Common myeloid progenitor, CD34-positive (primary cell): ENCODE measurements around the gene ISYNA1.

Source experiments
- CTCF ChIA-PET: fragments of 350-600 bp; sonication (Branson Sonifier 250); formaldehyde crosslinking; loops from one replicate; lab custom pipeline; 2021; ENCODE audit warnings: antibody characterized with exemption; lab: Charles Lee
- POLR2A ChIA-PET: fragments of 350-600 bp; sonication (Branson Sonifier 250); formaldehyde crosslinking; loops from one replicate; lab custom pipeline; 2021; ENCODE audit warnings: antibody characterized with exemption; lab: Charles Lee
- DNase-seq, 3 donors: peaks; one replicate each; pipeline versions ENCODE4 v3.0.0 to v3.0.0-alpha.2; 2013
- H3K27ac ChIP-seq, 2 experiments: 1 replicate in 1 of 2; 2 replicates in 1 of 2; pipeline ENCODE4 v1.7.0; 2013; ENCODE audit warnings: inconsistent platforms in 2 of 2, low read length in 2 of 2, mild to moderate bottlenecking in 2 of 2, low read depth in 1 of 2, moderate library complexity in 1 of 2; ENCODE audit not compliant: severe bottlenecking in 2 of 2, insufficient read depth in 1 of 2, poor library complexity in 1 of 2
- H3K27me3 ChIP-seq, 5 experiments: replicated peaks in 2 of 5; 1 replicate in 3 of 5; 2 replicates in 2 of 5; pipeline versions ENCODE4 v1.6.1 to v1.7.0; 2013; ENCODE audit warnings: low read length in 4 of 5, mild to moderate bottlenecking in 2 of 5, moderate library complexity in 2 of 5, inconsistent platforms in 1 of 5; ENCODE audit not compliant: insufficient read depth in 5 of 5, control insufficient read depth in 4 of 5
- H3K36me3 ChIP-seq, 4 experiments: 1 replicate in 2 of 4; 2 replicates in 2 of 4; pipeline versions ENCODE4 v1.6.1 to v1.7.0; 2013; ENCODE audit warnings: low read length in 3 of 4, control low read depth in 1 of 4, mild to moderate bottlenecking in 1 of 4; ENCODE audit not compliant: control insufficient read depth in 4 of 4, insufficient read depth in 4 of 4
- H3K4me1 ChIP-seq, 4 experiments: 1 replicate in 3 of 4; 2 replicates in 1 of 4; pipeline versions ENCODE4 v1.6.1 to v1.7.1; 2013; ENCODE audit warnings: low read length in 3 of 4, mild to moderate bottlenecking in 3 of 4, control low read depth in 1 of 4, inconsistent platforms in 1 of 4, moderate library complexity in 1 of 4; ENCODE audit not compliant: control insufficient read depth in 4 of 4, insufficient read depth in 4 of 4; ENCODE audit errors: control extremely low read depth in 1 of 4
- H3K4me3 ChIP-seq, 7 experiments: 1 replicate in 4 of 7; 2 replicates in 3 of 7; pipeline versions ENCODE4 v1.5.1 to v1.7.0; 2013; ENCODE audit warnings: mild to moderate bottlenecking in 7 of 7, low read length in 6 of 7, moderate library complexity in 6 of 7, inconsistent platforms in 2 of 7, low read depth in 2 of 7, control low read depth in 1 of 7; ENCODE audit not compliant: insufficient read depth in 4 of 7, control insufficient read depth in 1 of 7; ENCODE audit errors: extremely low read depth in 1 of 7
- H3K9me3 ChIP-seq, 5 experiments: 1 replicate in 4 of 5; 2 replicates in 1 of 5; pipeline versions ENCODE4 v1.6.1 to v1.7.1; 2013; ENCODE audit warnings: low read length in 4 of 5, mild to moderate bottlenecking in 2 of 5, inconsistent platforms in 1 of 5, low read depth in 1 of 5, moderate library complexity in 1 of 5; ENCODE audit not compliant: control insufficient read depth in 4 of 5, insufficient read depth in 2 of 5; ENCODE audit errors: control extremely low read depth in 1 of 5
- WGBS: methylation state at CpG from one replicate; pipeline ENCODE4 v1.1.5; 2013; ENCODE audit not compliant: insufficient coverage; 5-methylcytosine and 5-hydroxymethylcytosine counted together

Gene ISYNA1

DNA sequence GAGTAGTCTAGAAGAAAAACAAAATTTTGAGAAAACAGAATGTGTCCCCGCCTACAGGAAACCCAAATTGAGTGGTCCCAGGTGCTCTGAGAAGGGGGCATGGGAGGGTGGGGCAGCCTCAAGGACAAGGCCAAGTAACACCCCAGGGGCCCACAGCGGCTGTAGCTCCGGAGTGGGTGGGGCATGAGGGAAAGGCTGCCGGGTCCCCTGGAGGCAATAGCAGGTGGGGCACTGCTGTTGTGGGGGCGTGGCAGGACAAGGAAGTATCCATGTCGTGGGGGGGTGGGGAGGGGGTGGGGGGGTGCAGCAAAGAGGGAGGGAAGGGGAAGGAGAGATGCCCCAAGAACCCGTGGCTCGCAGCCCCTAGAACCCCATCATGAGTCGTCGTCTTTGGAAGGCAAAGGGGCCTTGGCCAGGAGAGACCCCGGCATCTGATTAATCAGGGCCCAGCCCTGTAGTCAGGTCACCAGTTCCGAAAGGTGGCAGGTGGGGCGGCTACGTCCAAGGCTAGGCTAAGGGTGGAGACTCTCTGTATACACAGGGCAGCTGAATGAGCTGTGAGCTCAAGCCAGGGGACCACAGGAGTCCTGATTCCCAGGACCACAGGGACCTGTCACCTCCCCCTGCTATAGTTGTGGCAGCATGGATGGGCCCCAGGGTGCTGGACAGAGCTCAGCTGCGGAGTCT, 7.5 kb upstream of the ISYNA1 start:
- peaks cover 6 to 68% (median 55%) of the 10 kb centered on the region in 4 experiments for H3K36me3 ChIP-seq
- POLR2A ChIA-PET: no interaction called here
- no peaks in the 10 kb centered on the region for H3K27me3 ChIP-seq
- CTCF ChIA-PET: interaction anchor here (1.5 to 10.7 kb wide), 3 partner anchors 16 to 58 kb away, joined by 3 to 109 read pairs (median 3); no protein-coding TSS in a partner anchor
- no peaks in the 10 kb centered on the region for H3K9me3 ChIP-seq
- WGBS: 100% methylated on average over 4 of the region's 15 CpGs
- H3K4me1 ChIP-seq: no peaks in the 10 kb centered on the region
- no peak overlapping the region for H3K27ac ChIP-seq
- no peak overlapping the region for H3K4me3 ChIP-seq
- no peak for DNase-seq

DNA sequence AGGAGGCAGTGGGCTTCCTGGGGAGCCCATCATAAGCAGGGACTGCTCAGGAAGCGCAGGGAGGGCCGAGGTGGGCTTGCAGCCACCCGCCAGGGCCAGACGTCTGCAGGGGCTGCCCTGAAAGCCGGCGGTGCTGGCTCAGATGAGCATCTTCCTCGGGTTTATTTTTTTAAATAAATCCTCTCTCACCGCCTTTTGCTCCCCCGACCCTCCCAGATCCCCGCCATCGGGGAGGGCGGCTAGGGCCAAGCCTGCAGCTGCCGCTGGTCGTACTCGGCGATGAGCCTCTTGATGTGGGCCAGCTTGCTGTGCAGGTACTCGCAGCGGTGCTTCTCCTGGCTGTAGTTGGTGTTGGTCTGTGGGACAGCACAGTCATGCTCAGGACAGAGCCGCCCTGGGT, 6.6 kb upstream of the ISYNA1 start:
- no peaks in the 10 kb centered on the region for H3K9me3 ChIP-seq
- 100% methylated on average over 15 of the region's 19 CpGs for WGBS
- ChIA-PET POLR2A (interaction anchor here (0.9 kb wide), 1 partner anchor 25 kb away, joined by 3 read pairs; the partner anchor contains the start of gene SSBP4), CTCF (interaction anchor here (1.5 to 10.7 kb wide), 3 partner anchors 9 to 58 kb away, joined by 3 to 109 read pairs (median 4); no protein-coding TSS in a partner anchor)
- H3K36me3 ChIP-seq: peaks cover 2 to 59% (median 51%) of the 10 kb centered on the region in 4 experiments
- no peaks in the 10 kb centered on the region for H3K4me1 ChIP-seq
- no peak for DNase-seq
- H3K27me3 ChIP-seq: no peaks in the 10 kb centered on the region
- H3K27ac ChIP-seq: no peak overlapping the region
- no peak overlapping the region for H3K4me3 ChIP-seq

DNA sequence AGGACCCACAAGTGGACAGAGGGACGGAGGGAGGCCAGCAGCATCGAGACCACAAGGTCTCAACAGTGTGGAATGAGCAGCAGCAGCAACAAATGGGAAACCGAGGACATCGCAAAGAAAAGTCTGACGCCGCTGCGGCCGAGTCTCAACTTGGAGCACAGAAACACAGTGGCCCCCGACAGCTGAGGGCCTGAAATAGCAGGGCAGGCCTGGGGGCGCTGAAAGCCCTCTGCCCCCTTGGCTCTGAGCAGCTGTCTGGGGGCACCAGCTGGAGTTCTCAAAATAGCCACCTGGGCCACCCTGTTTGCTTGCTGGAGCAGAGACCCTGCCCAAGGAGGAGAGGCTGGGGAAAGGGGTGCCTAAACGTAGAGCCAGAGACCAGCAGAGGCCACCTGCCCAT, 5.9 kb upstream of the ISYNA1 start:
- DNase-seq: no peak
- H3K9me3 ChIP-seq: no peaks in the 10 kb centered on the region
- no peaks in the 10 kb centered on the region for H3K27me3 ChIP-seq
- POLR2A ChIA-PET: interaction anchor here (0.9 kb wide), 1 partner anchor 25 kb away, joined by 3 read pairs; the partner anchor contains the start of gene SSBP4
- 100% methylated on average over 11 of the region's 11 CpGs for WGBS
- CTCF ChIA-PET: interaction anchor here (1.2 to 10.7 kb wide), 4 partner anchors 10 to 79 kb away, joined by 3 to 109 read pairs (median 4); no protein-coding TSS in a partner anchor
- no peak overlapping the region for H3K27ac ChIP-seq
- peaks cover 0 to 4% (median 0%) of the 10 kb centered on the region in 4 experiments for H3K4me1 ChIP-seq
- H3K36me3 ChIP-seq: peaks cover 0 to 52% (median 45%) of the 10 kb centered on the region in 4 experiments
- no peak overlapping the region for H3K4me3 ChIP-seq

DNA sequence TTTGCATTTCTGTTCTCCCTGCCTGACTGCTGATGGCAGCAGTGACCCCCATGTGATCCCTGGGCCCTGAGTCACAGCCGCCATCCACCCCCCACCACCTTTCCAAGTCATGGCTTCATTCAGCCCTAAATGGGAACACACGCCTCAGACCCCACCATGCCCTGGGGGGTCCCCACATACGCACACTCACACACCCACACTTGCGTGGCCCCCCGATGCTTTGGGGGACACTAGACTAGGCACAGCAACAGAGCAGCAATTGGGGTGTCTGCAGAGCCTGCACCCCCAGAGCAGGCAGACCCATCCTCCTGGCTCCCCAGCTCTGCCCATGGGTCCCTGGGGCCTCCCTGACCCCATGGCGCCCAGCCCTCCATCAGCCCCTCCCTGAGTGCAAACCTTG, 5.5 kb upstream of the ISYNA1 start:
- Histone ChIP-seq H3K4me1 (peaks cover 0 to 4% (median 3%) of the 10 kb centered on the region in 4 experiments), H3K27me3 (no peaks in the 10 kb centered on the region), H3K4me3 (no peak overlapping the region), H3K36me3 (peaks cover 0 to 48% (median 42%) of the 10 kb centered on the region in 4 experiments), H3K9me3 (no peaks in the 10 kb centered on the region), H3K27ac (no peak overlapping the region)
- POLR2A ChIA-PET: no interaction called here
- no peak for DNase-seq
- 97% methylated on average over 5 of the region's 6 CpGs for WGBS
- CTCF ChIA-PET: interaction anchor here (1.2 to 1.7 kb wide), 2 partner anchors 10 to 79 kb away, joined by 3 to 4 read pairs; no protein-coding TSS in a partner anchor

DNA sequence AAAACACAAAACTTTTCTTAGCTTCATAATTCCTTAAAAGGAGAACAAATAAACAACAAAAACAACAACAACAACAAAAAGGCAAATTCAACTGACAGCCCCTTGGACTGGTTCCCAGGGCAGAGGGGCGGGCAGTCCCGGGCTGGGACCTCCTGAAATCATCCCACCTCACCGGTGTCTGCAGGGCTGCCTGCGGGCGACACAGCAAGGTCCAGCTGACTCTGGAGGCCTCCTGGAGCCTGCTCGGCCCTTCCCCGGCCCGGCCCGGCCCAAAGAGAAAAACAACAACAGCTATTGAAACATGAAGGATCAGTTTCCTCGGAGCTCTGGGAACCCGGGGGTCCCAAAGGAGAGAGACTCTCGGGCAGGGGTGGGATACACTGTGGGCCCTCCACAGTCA, 5.0 kb upstream of the ISYNA1 start:
- Histone ChIP-seq H3K27ac (no peak overlapping the region), H3K27me3 (no peaks in the 10 kb centered on the region), H3K4me1 (peaks cover 0 to 7% (median 5%) of the 10 kb centered on the region in 4 experiments), H3K36me3 (peaks cover 0 to 43% (median 38%) of the 10 kb centered on the region in 4 experiments), H3K4me3 (no peak overlapping the region), H3K9me3 (no peaks in the 10 kb centered on the region)
- 98% methylated on average over 8 of the region's 12 CpGs for WGBS
- CTCF ChIA-PET: interaction anchor here (1.2 to 1.7 kb wide), 2 partner anchors 11 to 78 kb away, joined by 3 to 4 read pairs; no protein-coding TSS in a partner anchor
- no peak for DNase-seq
- POLR2A ChIA-PET: no interaction called here

DNA sequence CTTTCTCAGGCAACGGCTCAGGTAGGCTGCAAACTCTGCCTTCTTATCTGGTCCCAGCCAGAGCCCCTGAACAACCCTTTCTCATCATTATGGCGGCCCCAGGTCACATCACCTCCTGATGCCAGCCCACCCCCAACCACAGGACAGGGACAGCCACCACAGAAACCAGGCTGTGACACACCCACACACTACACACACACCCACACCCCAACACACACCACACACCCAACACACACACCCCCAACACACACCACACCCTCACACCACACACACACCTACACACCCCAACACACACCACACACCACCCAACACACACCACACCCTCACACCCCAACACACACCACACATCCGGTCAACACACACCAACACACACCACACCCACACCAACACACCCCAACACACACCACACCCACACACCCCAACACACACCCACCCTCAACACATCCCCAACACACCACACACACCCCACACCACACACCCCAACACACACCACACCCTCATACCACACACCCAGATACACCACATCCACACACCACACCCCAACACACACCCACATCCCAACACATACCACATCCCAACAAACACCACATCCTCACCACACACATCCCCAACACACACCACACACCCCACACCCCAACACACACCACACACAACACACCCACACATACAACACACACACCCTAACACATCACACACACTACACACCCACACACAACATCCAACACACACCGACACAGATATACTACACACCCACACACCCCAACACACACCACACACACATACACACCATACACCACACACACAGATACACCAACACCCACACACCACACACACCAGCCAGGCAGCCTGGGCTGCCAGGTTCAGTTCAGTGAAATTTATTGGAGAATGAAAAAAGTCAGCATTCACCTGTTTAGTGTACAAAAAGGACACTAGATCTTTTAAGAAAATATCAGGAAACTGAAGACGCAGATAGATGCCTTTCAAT, 4.2 kb upstream of the ISYNA1 start:
- ChIA-PET POLR2A (no interaction called here), CTCF (no interaction called here)
- DNase-seq: peak in 2 of 3 donors; percentile 23 to 48
- H3K9me3 ChIP-seq: no peaks in the 10 kb centered on the region
- peaks cover 0 to 36% (median 32%) of the 10 kb centered on the region in 4 experiments for H3K36me3 ChIP-seq
- H3K27me3 ChIP-seq: no peaks in the 10 kb centered on the region
- peaks cover 0 to 13% (median 10%) of the 10 kb centered on the region in 4 experiments for H3K4me1 ChIP-seq
- H3K4me3 ChIP-seq: no peak overlapping the region
- 89% methylated on average over 1 of the region's 5 CpGs for WGBS
- no peak overlapping the region for H3K27ac ChIP-seq
